Measurements from ENCODE around the gene TBR1.

- TF ChIP-seq CTCF (IDR thresholded peaks at IDR 0.05) (no peak), POLR2AphosphoS5 (IDR thresholded peaks at IDR 0.05) (peak in 1 of 4 donors; percentile 2), EP300 (IDR thresholded peaks at IDR 0.05) (no peak)
Observed at GRCh38 chr2:161414042-161415033, 1.8 kb upstream of the TBR1 start.
